GM12878 (cell line): ENCODE measurements around the gene ANTKMT. TPM values are rescaled to one million over a fixed set of nuclear protein-coding genes. Genes with fewer than 3 reads are reported as not detected.

ENCODE experiments used
- ATAC-seq: fragments of 200-7000 bp; cut with Tn5 transposase; 3 replicates; pipeline ENCODE4 v1.9.1; 2020; ENCODE audit warnings: mild to moderate bottlenecking, moderate library complexity
- BruUV-seq: library from RNA; stranded (reverse); fragments of 400-500 nt; replicated peaks from 2 replicates; lab custom pipeline; 2021; lab: Mats Ljungman, UMichigan
- CTCF ChIA-PET: fragments of 300-600 bp; sonication (Branson Sonifier 250); formaldehyde crosslinking; extraction: SDS; loops from one replicate; lab custom pipeline; 2021; ENCODE audit warnings: inconsistent platforms; lab: Yijun Ruan, JAX
- POLR2A ChIA-PET: fragments of 350-600 bp; formaldehyde crosslinking; extraction: SDS; loops from one replicate; lab custom pipeline; 2021; ENCODE audit warnings: inconsistent platforms; lab: Charles Lee
- RAD21 ChIA-PET: fragments of 300-600 bp; sonication (Branson Sonifier 250); formaldehyde crosslinking; loops from one replicate; lab custom pipeline; 2023; ENCODE audit warnings: antibody characterized with exemption; ENCODE audit not compliant: unreplicated experiment; lab: Charles Lee
- SMC1A ChIA-PET: fragments of 300-600 bp; sonication (Branson Sonifier 250); formaldehyde crosslinking; loops from one replicate; lab custom pipeline; 2023; ENCODE audit not compliant: unreplicated experiment, uncharacterized antibody; lab: Charles Lee
- DNase-seq: peaks from one replicate; pipeline ENCODE4 v3.0.0-alpha.2; 2011; ENCODE audit warnings: low read depth, low spot score
- FAIRE-seq: peaks from 3 replicates; lab custom pipeline; 2011; peaks lifted over from hg19 to GRCh38; lab: Jason Lieb, UNC
- H2AFZ ChIP-seq: 2 replicates; pipeline ENCODE4 v1.6.0; 2011; ENCODE audit warnings: low read depth, low read length, control low read depth; ENCODE audit not compliant: control insufficient read depth
- H3K27ac ChIP-seq: 2 replicates; pipeline ENCODE4 v1.5.1; 2011; ENCODE audit warnings: control low read depth; ENCODE audit not compliant: control insufficient read depth, insufficient read depth
- H3K27me3 ChIP-seq, 2 experiments: replicated peaks in 1 of 2; 2 replicates each; pipeline versions ENCODE4 v1.6.0 to v1.6.1; 2011; ENCODE audit warnings: low read length in 1 of 2; ENCODE audit not compliant: control insufficient read depth in 2 of 2, insufficient read depth in 2 of 2
- H3K36me3 ChIP-seq, 2 experiments: 2 replicates each; pipeline ENCODE4 v1.5.1; 2011; ENCODE audit warnings: low read length in 1 of 2; ENCODE audit not compliant: control insufficient read depth in 2 of 2, insufficient read depth in 2 of 2
- H3K4me1 ChIP-seq: 2 replicates; pipeline ENCODE4 v1.6.1; 2011; ENCODE audit warnings: mild to moderate bottlenecking, low read length, moderate library complexity, mixed read lengths; ENCODE audit not compliant: control insufficient read depth, insufficient read depth
- H3K4me2 ChIP-seq: 2 replicates; pipeline ENCODE4 v1.6.0; 2011; ENCODE audit warnings: control low read depth; ENCODE audit not compliant: control insufficient read depth, insufficient read depth
- H3K4me3 ChIP-seq: fragments of 200-600 bp; sonication (generic); 2 replicates; pipeline ENCODE4 v1.5.1; 2016
- H3K79me2 ChIP-seq: 2 replicates; pipeline ENCODE4 v1.6.0; 2011; ENCODE audit warnings: low read length; ENCODE audit not compliant: control insufficient read depth, insufficient read depth
- H3K9ac ChIP-seq: 2 replicates; pipeline ENCODE4 v1.8.0; 2011; ENCODE audit warnings: low read length, control low read depth, mixed read lengths; ENCODE audit not compliant: control insufficient read depth, insufficient read depth
- H3K9me3 ChIP-seq: replicated peaks from 3 replicates; pipeline ENCODE4 v1.5.1; 2011; ENCODE audit warnings: mild to moderate bottlenecking, low read length; ENCODE audit not compliant: control insufficient read depth, insufficient read depth
- H4K20me1 ChIP-seq: 2 replicates; pipeline ENCODE4 v1.6.0; 2011; ENCODE audit not compliant: control insufficient read depth, insufficient read depth
- BACH1 ChIP-seq: fragments of 450-650 bp; IDR thresholded peaks from 2 replicates; pipeline ENCODE4 v1.6.1; 2017; ENCODE audit warnings: mild to moderate bottlenecking, borderline replicate concordance
- EGR1 ChIP-seq, 2 experiments: IDR thresholded peaks; 1 replicate in 1 of 2; 2 replicates in 1 of 2; pipeline ENCODE4 v1.6.1; 2011 to 2012; ENCODE audit warnings: low read depth in 2 of 2, low read length in 2 of 2, borderline replicate concordance in 1 of 2, mild to moderate bottlenecking in 1 of 2, moderate library complexity in 1 of 2
- POLR2AphosphoS2 ChIP-seq: IDR thresholded peaks from 2 replicates; pipeline ENCODE4 v1.6.1; 2011; ENCODE audit warnings: low read depth, mild to moderate bottlenecking, low read length, improper control_type of control experiment, moderate library complexity
- WGBS: methylation state at CpG from one replicate; pipeline ENCODE4 v1.1.6; 2016; ENCODE audit warnings: low lambda C conversion rate; ENCODE audit not compliant: insufficient replicate concordance, insufficient coverage; ENCODE audit errors: missing lambda C conversion rate; 5-methylcytosine and 5-hydroxymethylcytosine counted together
- in situ Hi-C: fragments of 300-500 bp; cut with MboI; formaldehyde crosslinking; loops from 9 replicates; pipeline ENCODE4 v1.14.3; 2018; ENCODE audit warnings: mixed read lengths
- intact Hi-C: fragments of 100-400 bp; cut with micrococcal nuclease; formaldehyde crosslinking; loops from one replicate; pipeline ENCODE4 v1.14.2; 2022; ENCODE audit not compliant: unreplicated experiment
- polyA plus RNA-seq, 11 experiments: library from polyadenylated mRNA; depleted of rRNA in 4 of 11; unstranded in 6 of 11; stranded (reverse) in 5 of 11; fragments of >200 nt; fragmentation: Nextera tagmentation in 4 of 11; fragmentation: Illumina TruSeq in 1 of 11; extraction: Ambion mirVana in 4 of 11; extraction: Trizol in 1 of 11; gene quantifications; 1 replicate in 1 of 11; 2 replicates in 10 of 11; pipeline versions ENCODE4 v1.2.1 to v1.2.3, GENCODE V29; 2011 to 2016; ENCODE audit warnings: inconsistent platforms in 2 of 11, missing spikeins in 2 of 11, low read depth in 1 of 11
- total RNA-seq, 4 experiments: library from RNA; depleted of rRNA in 3 of 4; stranded (reverse); fragments of >200 nt in 3 of 4; fragmentation: Illumina TruSeq in 1 of 4; extraction: Trizol in 1 of 4; gene quantifications; 2 replicates each; pipeline versions ENCODE4 v1.2.1 to v1.2.3, GENCODE V29; 2013 to 2021
- TF ChIP-seq, protein P1 (sequence below): fragments of 450-650 bp; IDR thresholded peaks from 2 replicates; pipeline ENCODE4 v1.6.1; 2017; ENCODE audit warnings: antibody characterized with exemption, mild to moderate bottlenecking, moderate library complexity

The ANTKMT gene
- total and polyA plus RNA-seq, 10 of the 15 experiments (the other 5 are each of a cell fraction or from before 2014, with no cell fraction given) = 0.58 to 60.5 (median 25.8) TPM

DNA sequence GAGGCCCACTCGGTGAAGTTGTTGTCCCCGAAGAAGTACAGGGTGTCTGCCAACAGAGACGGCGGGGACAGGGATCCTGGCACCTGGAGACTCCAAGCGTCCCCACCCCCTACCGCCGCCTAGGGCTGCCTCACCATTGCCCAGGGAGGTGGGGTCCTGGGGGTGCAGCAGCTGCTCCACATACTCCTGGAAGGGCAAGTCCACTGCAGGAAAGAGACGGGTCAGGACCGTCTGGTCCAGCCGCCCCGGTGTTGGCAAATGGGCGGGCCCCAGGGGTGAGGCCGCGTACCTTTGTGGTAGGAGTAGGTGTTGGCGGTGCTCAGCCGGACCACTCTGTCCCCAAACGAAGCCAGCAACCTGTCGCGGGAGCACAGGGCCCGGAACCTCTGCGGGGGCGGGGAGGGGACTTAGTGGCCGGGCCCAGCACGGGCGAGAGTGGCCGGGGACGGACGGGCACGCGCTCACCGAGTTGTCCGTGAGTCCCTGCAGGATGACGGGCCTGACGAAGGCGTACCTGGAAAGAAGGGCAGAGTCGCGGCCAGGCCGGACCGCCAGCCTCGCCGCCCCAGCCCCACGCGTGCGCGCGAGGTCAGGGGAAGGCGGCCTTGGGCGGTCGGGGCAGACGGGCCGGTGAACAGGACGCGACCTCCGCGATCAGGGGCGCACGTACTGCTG, 37.4 kb upstream of the ANTKMT start:
- ATAC-seq (no peak), DNase-seq (no peak), FAIRE-seq (no peak)
- Histone ChIP-seq H3K4me2 (peak overlapping the region; percentile 90), H3K27ac (peak overlapping the region; percentile 44; the same call in 1 of the 2 replicates), H3K79me2 (peaks cover 24% of the 10 kb centered on the region), H3K4me1 (peaks cover 15% of the 10 kb centered on the region), H4K20me1 (peaks cover 6% of the 10 kb centered on the region; the same call in 1 of the 2 replicates), H3K9me3 (no peaks in the 10 kb centered on the region), H3K27me3 (no peaks in the 10 kb centered on the region), H2AFZ (0 out of 2 replicates have a peak overlapping the region, but pooled peaks have one; percentile 11), H3K36me3 (peaks cover 6 to 14% of the 10 kb centered on the region in 2 experiments; a peak in 2 of 4 replicates), H3K9ac (peak overlapping the region; percentile 61), H3K4me3 (peak overlapping the region; percentile 67)
- in situ Hi-C loops (no loop called here), intact Hi-C loops (loop anchor here (2.0 to 5.0 kb wide), 3 partner anchors 37 to 157 kb away; partner anchors contain the start of genes ANTKMT, CAPN15 and METTL26)
- CTCF ChIA-PET = interaction anchor here (0.8 kb wide), 1 partner anchor 35 kb away, joined by 3 read pairs; no protein-coding TSS in a partner anchor
- SMC1A ChIA-PET = no interaction called here
- peak; percentile 87; the same call in 1 of the 2 replicates for TF ChIP-seq BACH1
- TF ChIP-seq POLR2AphosphoS2 = peak; percentile 85; the same call in 1 of the 2 replicates
- TF ChIP-seq, protein P1, sequence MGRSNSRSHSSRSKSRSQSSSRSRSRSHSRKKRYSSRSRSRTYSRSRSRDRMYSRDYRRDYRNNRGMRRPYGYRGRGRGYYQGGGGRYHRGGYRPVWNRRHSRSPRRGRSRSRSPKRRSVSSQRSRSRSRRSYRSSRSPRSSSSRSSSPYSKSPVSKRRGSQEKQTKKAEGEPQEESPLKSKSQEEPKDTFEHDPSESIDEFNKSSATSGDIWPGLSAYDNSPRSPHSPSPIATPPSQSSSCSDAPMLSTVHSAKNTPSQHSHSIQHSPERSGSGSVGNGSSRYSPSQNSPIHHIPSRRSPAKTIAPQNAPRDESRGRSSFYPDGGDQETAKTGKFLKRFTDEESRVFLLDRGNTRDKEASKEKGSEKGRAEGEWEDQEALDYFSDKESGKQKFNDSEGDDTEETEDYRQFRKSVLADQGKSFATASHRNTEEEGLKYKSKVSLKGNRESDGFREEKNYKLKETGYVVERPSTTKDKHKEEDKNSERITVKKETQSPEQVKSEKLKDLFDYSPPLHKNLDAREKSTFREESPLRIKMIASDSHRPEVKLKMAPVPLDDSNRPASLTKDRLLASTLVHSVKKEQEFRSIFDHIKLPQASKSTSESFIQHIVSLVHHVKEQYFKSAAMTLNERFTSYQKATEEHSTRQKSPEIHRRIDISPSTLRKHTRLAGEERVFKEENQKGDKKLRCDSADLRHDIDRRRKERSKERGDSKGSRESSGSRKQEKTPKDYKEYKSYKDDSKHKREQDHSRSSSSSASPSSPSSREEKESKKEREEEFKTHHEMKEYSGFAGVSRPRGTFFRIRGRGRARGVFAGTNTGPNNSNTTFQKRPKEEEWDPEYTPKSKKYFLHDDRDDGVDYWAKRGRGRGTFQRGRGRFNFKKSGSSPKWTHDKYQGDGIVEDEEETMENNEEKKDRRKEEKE = no peak
- 0 out of 3 replicates have a peak, but pooled peaks of 1 of the 2 experiments have one; percentile 35 for TF ChIP-seq EGR1 (IDR thresholded peaks at IDR 0.05; ENCODE audit: borderline replicate concordance in 1 of 2, low read depth in 2 of 2, low read length in 2 of 2)
- no TSS peak for BruUV-seq
- RAD21 ChIA-PET = no interaction called here
- 24% methylated on average over 41 of the region's 57 CpGs for WGBS
- POLR2A ChIA-PET = interaction anchor here (1.0 kb wide), 1 partner anchor 12 kb away, joined by 3 read pairs; no protein-coding TSS in a partner anchor
